K562 (cell line): ENCODE measurements around the gene IRAK3. TPM values are rescaled to one million over a fixed set of nuclear protein-coding genes. Genes with fewer than 3 reads are reported as not detected.

Source experiments
- ATAC-seq: fragments of 200-7000 bp; cut with Tn5 transposase; 3 replicates; pipeline ENCODE4 v1.9.1; 2020; ENCODE audit warnings: moderate library complexity
- BruUV-seq: library from RNA; stranded (reverse); fragments of 400-500 nt; replicated peaks from 2 replicates; lab custom pipeline; 2021; lab: Mats Ljungman, UMichigan
- CTCF ChIA-PET: fragments of 300-600 bp; formaldehyde crosslinking; extraction: SDS; loops from one replicate; lab custom pipeline; 2021; ENCODE audit warnings: low intra/inter-chr PET ratio; lab: Yijun Ruan, JAX
- POLR2A ChIA-PET: fragments of 300-600, 350-650 bp; sonication (Branson Sonifier 250); formaldehyde crosslinking; extraction: SDS; loops from one replicate; lab custom pipeline; 2021; ENCODE audit warnings: antibody characterized with exemption, inconsistent platforms; lab: Yijun Ruan, JAX
- DNase-seq, 4 experiments: peaks; one replicate each; pipeline versions ENCODE4 v3.0.0 to v3.0.0-alpha.2; 2011 to 2018; ENCODE audit warnings: low spot score in 3 of 4, mixed read lengths in 3 of 4; ENCODE audit errors: extremely low read depth in 1 of 4
- FAIRE-seq: peaks from 2 replicates; lab custom pipeline; 2011; peaks lifted over from hg19 to GRCh38; lab: Jason Lieb, UNC
- H2AFZ ChIP-seq: 2 replicates; pipeline ENCODE4 v1.6.0; 2011; ENCODE audit warnings: low read depth, low read length, control low read depth, inconsistent platforms
- H3K27ac ChIP-seq: fragments of 200-600 bp; 3 replicates; pipeline ENCODE4 v1.8.0; 2011; ENCODE audit warnings: low read depth, mild to moderate bottlenecking, control low read depth, inconsistent platforms, low read length, moderate library complexity, mixed read lengths; ENCODE audit errors: extremely low read depth
- H3K27me3 ChIP-seq, 2 experiments: fragments of 300-600 bp in 1 of 2; 2 replicates in 1 of 2; 3 replicates in 1 of 2; pipeline versions ENCODE4 v1.6.0 to v1.8.0; 2011; ENCODE audit warnings: inconsistent platforms in 2 of 2, low read length in 2 of 2, mild to moderate bottlenecking in 1 of 2, mixed read lengths in 1 of 2, moderate library complexity in 1 of 2; ENCODE audit not compliant: control insufficient read depth in 2 of 2, insufficient read depth in 2 of 2
- H3K36me3 ChIP-seq: fragments of 300-600 bp; 3 replicates; pipeline ENCODE4 v1.8.0; 2011; ENCODE audit warnings: mild to moderate bottlenecking, low read length, inconsistent platforms; ENCODE audit not compliant: control insufficient read depth, insufficient read depth
- H3K4me1 ChIP-seq, 2 experiments: fragments of 200-600 bp in 1 of 2; replicated peaks in 1 of 2; 2 replicates in 1 of 2; 3 replicates in 1 of 2; pipeline versions ENCODE4 v1.5.1 to v1.8.0; 2011; ENCODE audit warnings: inconsistent platforms in 2 of 2, low read length in 2 of 2, mild to moderate bottlenecking in 1 of 2, mixed read lengths in 1 of 2, moderate library complexity in 1 of 2; ENCODE audit not compliant: control insufficient read depth in 2 of 2, insufficient read depth in 2 of 2
- H3K4me2 ChIP-seq: 2 replicates; pipeline ENCODE4 v1.6.1; 2011; ENCODE audit warnings: low read length, control low read depth, inconsistent platforms, mixed read lengths; ENCODE audit not compliant: insufficient read depth
- H3K4me3 ChIP-seq: fragments of 200-600 bp; sonication (generic), shearing (Covaris generic); 2 replicates; pipeline ENCODE4 v1.5.1; 2016; ENCODE audit warnings: control low read depth, inconsistent platforms
- H3K79me2 ChIP-seq: fragments of 200-600 bp; 3 replicates; pipeline ENCODE4 v1.8.0; 2011; ENCODE audit warnings: low read length, inconsistent platforms; ENCODE audit not compliant: control insufficient read depth, insufficient read depth
- H3K9ac ChIP-seq, 2 experiments: 2 replicates each; pipeline versions ENCODE4 v1.6.0 to v1.6.1; 2011; ENCODE audit warnings: low read depth in 2 of 2, low read length in 2 of 2, control low read depth in 1 of 2, inconsistent platforms in 1 of 2, mild to moderate bottlenecking in 1 of 2, mixed read lengths in 1 of 2; ENCODE audit not compliant: insufficient read depth in 1 of 2
- H3K9me1 ChIP-seq: one replicate; pipeline ENCODE4 v1.6.0; 2011; ENCODE audit warnings: inconsistent platforms, mild to moderate bottlenecking, low read length, moderate library complexity; ENCODE audit not compliant: control insufficient read depth, insufficient read depth
- H3K9me3 ChIP-seq: replicated peaks from 2 replicates; pipeline ENCODE4 v1.5.1; 2011; ENCODE audit warnings: low read depth, low read length, inconsistent platforms; ENCODE audit not compliant: control insufficient read depth, insufficient read depth
- H4K20me1 ChIP-seq: replicated peaks from 2 replicates; pipeline ENCODE4 v1.6.1; 2011; ENCODE audit warnings: low read length, inconsistent platforms, mixed read lengths; ENCODE audit not compliant: control insufficient read depth, insufficient read depth
- EWSR1 ChIP-seq: fragments of 450-650 bp; IDR thresholded peaks from 2 replicates; pipeline ENCODE4 v1.6.1; 2018; ENCODE audit warnings: borderline replicate concordance, mild to moderate bottlenecking, low read depth, moderate library complexity; ENCODE audit not compliant: partially characterized antibody
- NCOA2 ChIP-seq, 2 experiments: fragments of 450-650 bp; IDR thresholded peaks; 2 replicates each; pipeline ENCODE4 v1.6.1; 2018; ENCODE audit warnings: mild to moderate bottlenecking in 2 of 2, moderate library complexity in 1 of 2; ENCODE audit not compliant: partially characterized antibody in 2 of 2
- NR2F6 ChIP-seq: fragments of 450-650 bp; formaldehyde crosslinking; IDR thresholded peaks from 2 replicates; pipeline ENCODE4 v1.4.0; 2020; ENCODE audit warnings: mild to moderate bottlenecking
- POLR2H ChIP-seq: IDR thresholded peaks from 2 replicates; pipeline ENCODE4 v1.6.1; 2016; ENCODE audit warnings: missing genetic modification characterization, low read depth, mild to moderate bottlenecking, control low read depth, missing compliant biosample characterization, moderate library complexity
- SLC30A9 ChIP-seq: fragments of 250-450 bp; sonication (Bioruptor Pico); IDR thresholded peaks from 2 replicates; pipeline ENCODE4 v1.8.0; 2022; ENCODE audit warnings: mild to moderate bottlenecking, moderate library complexity
- ZBED1 ChIP-seq: IDR thresholded peaks from 2 replicates; pipeline ENCODE4 v1.6.1; 2014
- ZNF146 ChIP-seq: IDR thresholded peaks from one replicate; pipeline ENCODE4 v1.6.1; 2018; ENCODE audit warnings: missing compliant biosample characterization; ENCODE audit not compliant: unreplicated experiment
- WGBS: fragments of 100-300 bp; shearing (Covaris generic); methylation state at CpG from one replicate; pipeline ENCODE4 v1.1.6; 2016; ENCODE audit warnings: low coverage, mixed read lengths; ENCODE audit not compliant: insufficient coverage; ENCODE audit errors: missing lambda C conversion rate; 5-methylcytosine and 5-hydroxymethylcytosine counted together
- in situ Hi-C: fragments of 300-500 bp; cut with MboI; formaldehyde crosslinking; loops from 4 replicates; pipeline ENCODE4 v1.15.0; 2018; ENCODE audit warnings: inconsistent platforms, mixed read lengths
- intact Hi-C: fragments of 100-400 bp; cut with micrococcal nuclease; formaldehyde crosslinking; loops from 2 replicates; pipeline ENCODE4 v1.14.2; 2022
- polyA plus RNA-seq, 8 experiments: library from polyadenylated mRNA; depleted of rRNA in 4 of 8; stranded (reverse) in 5 of 8; unstranded in 3 of 8; fragments of >200 nt; fragmentation: Nextera tagmentation in 2 of 8; fragmentation: Illumina TruSeq in 1 of 8; extraction: Ambion mirVana in 2 of 8; extraction: Trizol in 1 of 8; gene quantifications; 2 replicates each; pipeline versions ENCODE4 v1.2.1 to v1.2.3, GENCODE V29; 2011 to 2014; ENCODE audit warnings: inconsistent platforms in 1 of 8, missing spikeins in 1 of 8
- total RNA-seq, 7 experiments: library from RNA; depleted of rRNA in 6 of 7; stranded (reverse); fragments of >200 nt in 6 of 7; fragmentation: Illumina TruSeq in 2 of 7; extraction: Trizol in 2 of 7; gene quantifications; 2 replicates each; pipeline versions ENCODE4 v1.2.1 to v1.2.3, GENCODE V29; 2011 to 2021; ENCODE audit warnings: low replicate concordance in 1 of 7
- TF ChIP-seq, protein P1 (sequence below): fragments of 200-800 bp; sonication (Bioruptor generic); IDR thresholded peaks from 2 replicates; pipeline ENCODE4 v1.6.1; 2017; ENCODE audit warnings: missing genetic modification characterization, missing compliant biosample characterization
- TF ChIP-seq, protein P2 (sequence below): sonication (generic); formaldehyde crosslinking; IDR thresholded peaks from 2 replicates; pipeline ENCODE4 v1.8.0; 2022; ENCODE audit warnings: missing genetic modification reagents, mild to moderate bottlenecking, moderate library complexity, borderline replicate concordance
- TF ChIP-seq, protein P3 (sequence below): fragments of 450-650 bp; IDR thresholded peaks from 2 replicates; pipeline ENCODE4 v1.6.1; 2016; ENCODE audit warnings: low read depth

IRAK3 gene
- total and polyA plus RNA-seq, 9 of the 15 experiments (the other 6 are each of a cell fraction or from before 2014, with no cell fraction given): 0.06 to 0.09 (median 0.07) TPM; not detected in 6

GRCh38 chr12:66279123-66279712 is 90.2 kb downstream of the IRAK3 start (continued):
- TF ChIP-seq ZBED1: no peak
- TF ChIP-seq, protein P1, sequence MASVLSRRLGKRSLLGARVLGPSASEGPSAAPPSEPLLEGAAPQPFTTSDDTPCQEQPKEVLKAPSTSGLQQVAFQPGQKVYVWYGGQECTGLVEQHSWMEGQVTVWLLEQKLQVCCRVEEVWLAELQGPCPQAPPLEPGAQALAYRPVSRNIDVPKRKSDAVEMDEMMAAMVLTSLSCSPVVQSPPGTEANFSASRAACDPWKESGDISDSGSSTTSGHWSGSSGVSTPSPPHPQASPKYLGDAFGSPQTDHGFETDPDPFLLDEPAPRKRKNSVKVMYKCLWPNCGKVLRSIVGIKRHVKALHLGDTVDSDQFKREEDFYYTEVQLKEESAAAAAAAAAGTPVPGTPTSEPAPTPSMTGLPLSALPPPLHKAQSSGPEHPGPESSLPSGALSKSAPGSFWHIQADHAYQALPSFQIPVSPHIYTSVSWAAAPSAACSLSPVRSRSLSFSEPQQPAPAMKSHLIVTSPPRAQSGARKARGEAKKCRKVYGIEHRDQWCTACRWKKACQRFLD (CRISPR knock-in tag): no peak
- TF ChIP-seq, all 486 proteins: peak for 6

GRCh38 chr12:66280561-66280960 is 91.5 kb downstream of the IRAK3 start:
- BruUV-seq: no TSS peak
- H4K20me1 ChIP-seq: no peaks in the 10 kb centered on the region
- H3K9me3 ChIP-seq: no peaks in the 10 kb centered on the region
- FAIRE-seq (no peak), ATAC-seq (no peak), DNase-seq (no peak)
- in situ Hi-C loops: no loop called here
- H3K4me2 ChIP-seq: no peak overlapping the region
- H3K27ac ChIP-seq: no peak overlapping the region
- H3K79me2 ChIP-seq: no peaks in the 10 kb centered on the region
- H3K4me3 ChIP-seq: no peak overlapping the region
- ChIA-PET POLR2A (no interaction called here), CTCF (no interaction called here)
- H3K9me1 ChIP-seq: no peaks in the 10 kb centered on the region
- no peak overlapping the region for H3K9ac ChIP-seq
- H3K27me3 ChIP-seq: no peaks in the 10 kb centered on the region
- H3K36me3 ChIP-seq: no peaks in the 10 kb centered on the region
- intact Hi-C loops: no loop called here
- H3K4me1 ChIP-seq: no peaks in the 10 kb centered on the region
- 0% methylated on average over 1 of the region's 1 CpG for WGBS
- no peak overlapping the region for H2AFZ ChIP-seq
- TF ChIP-seq, protein P2, sequence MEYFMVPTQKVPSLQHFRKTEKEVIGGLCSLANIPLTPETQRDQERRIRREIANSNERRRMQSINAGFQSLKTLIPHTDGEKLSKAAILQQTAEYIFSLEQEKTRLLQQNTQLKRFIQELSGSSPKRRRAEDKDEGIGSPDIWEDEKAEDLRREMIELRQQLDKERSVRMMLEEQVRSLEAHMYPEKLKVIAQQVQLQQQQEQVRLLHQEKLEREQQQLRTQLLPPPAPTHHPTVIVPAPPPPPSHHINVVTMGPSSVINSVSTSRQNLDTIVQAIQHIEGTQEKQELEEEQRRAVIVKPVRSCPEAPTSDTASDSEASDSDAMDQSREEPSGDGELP (CRISPR knock-in tag): no peak
- TF ChIP-seq EWSR1: no peak
- TF ChIP-seq NCOA2 (IDR thresholded peaks at IDR 0.05; ENCODE audit: partially characterized antibody in 2 of 2): no peak
- TF ChIP-seq NR2F6 (CRISPR knock-in tag): no peak
- TF ChIP-seq, protein P3, sequence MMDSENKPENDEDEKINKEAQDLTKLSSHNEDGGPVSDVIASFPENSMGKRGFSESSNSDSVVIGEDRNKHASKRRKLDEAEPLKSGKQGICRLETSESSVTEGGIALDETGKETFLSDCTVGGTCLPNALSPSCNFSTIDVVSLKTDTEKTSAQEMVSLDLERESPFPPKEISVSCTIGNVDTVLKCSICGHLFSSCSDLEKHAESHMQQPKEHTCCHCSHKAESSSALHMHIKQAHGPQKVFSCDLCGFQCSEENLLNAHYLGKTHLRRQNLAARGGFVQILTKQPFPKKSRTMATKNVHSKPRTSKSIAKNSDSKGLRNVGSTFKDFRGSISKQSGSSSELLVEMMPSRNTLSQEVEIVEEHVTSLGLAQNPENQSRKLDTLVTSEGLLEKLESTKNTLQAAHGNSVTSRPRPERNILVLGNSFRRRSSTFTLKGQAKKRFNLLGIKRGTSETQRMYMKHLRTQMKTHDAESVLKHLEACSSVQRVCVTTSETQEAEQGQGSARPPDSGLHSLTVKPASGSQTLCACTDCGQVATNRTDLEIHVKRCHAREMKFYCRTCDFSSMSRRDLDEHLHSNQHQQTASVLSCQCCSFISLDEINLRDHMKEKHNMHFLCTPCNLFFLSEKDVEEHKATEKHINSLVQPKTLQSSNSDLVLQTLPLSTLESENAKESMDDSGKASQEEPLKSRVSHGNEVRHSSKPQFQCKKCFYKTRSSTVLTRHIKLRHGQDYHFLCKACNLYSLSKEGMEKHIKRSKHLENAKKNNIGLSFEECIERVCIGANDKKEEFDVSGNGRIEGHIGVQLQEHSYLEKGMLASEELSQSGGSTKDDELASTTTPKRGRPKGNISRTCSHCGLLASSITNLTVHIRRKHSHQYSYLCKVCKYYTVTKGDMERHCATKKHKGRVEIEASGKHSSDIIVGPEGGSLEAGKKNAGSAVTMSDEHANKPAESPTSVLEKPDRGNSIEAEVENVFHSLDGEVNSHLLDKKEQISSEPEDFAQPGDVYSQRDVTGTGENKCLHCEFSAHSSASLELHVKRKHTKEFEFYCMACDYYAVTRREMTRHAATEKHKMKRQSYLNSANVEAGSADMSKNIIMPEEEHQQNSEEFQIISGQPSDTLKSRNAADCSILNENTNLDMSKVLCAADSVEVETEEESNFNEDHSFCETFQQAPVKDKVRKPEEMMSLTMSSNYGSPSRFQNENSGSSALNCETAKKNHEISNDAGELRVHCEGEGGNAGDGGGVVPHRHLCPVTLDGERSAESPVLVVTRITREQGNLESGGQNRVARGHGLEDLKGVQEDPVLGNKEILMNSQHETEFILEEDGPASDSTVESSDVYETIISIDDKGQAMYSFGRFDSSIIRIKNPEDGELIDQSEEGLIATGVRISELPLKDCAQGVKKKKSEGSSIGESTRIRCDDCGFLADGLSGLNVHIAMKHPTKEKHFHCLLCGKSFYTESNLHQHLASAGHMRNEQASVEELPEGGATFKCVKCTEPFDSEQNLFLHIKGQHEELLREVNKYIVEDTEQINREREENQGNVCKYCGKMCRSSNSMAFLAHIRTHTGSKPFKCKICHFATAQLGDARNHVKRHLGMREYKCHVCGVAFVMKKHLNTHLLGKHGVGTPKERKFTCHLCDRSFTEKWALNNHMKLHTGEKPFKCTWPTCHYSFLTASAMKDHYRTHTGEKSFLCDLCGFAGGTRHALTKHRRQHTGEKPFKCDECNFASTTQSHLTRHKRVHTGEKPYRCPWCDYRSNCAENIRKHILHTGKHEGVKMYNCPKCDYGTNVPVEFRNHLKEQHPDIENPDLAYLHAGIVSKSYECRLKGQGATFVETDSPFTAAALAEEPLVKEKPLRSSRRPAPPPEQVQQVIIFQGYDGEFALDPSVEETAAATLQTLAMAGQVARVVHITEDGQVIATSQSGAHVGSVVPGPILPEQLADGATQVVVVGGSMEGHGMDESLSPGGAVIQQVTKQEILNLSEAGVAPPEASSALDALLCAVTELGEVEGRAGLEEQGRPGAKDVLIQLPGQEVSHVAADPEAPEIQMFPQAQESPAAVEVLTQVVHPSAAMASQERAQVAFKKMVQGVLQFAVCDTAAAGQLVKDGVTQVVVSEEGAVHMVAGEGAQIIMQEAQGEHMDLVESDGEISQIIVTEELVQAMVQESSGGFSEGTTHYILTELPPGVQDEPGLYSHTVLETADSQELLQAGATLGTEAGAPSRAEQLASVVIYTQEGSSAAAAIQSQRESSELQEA: no peak
- TF ChIP-seq SLC30A9 (CRISPR knock-in tag): no peak
- TF ChIP-seq POLR2H (tag): no peak
- TF ChIP-seq ZNF146 (CRISPR knock-in tag): no peak
